Mesangial cell (primary cell): ENCODE measurements around the gene SDHAF3. TPM values are rescaled to one million over a fixed set of nuclear protein-coding genes. Genes with fewer than 3 reads are reported as not detected.

Experiments used
- total RNA-seq: library from RNA; depleted of rRNA; stranded (reverse); fragments of >200 nt; gene quantifications from 2 replicates; pipeline ENCODE4 v1.2.3, GENCODE V29; 2015

The SDHAF3 gene
- total RNA-seq = 8.9 and 21.0 TPM in 2 replicates

GRCh38 chr7:97117372-97118188 is at the start of gene SDHAF3:
TSS of gene SDHAF3 (plus strand) at chr7:97117698. CDS start at chr7:97117724, 26 bp downstream.

Other genes with a start within 250 kb of the SDHAF3 start
- not detected in 2 replicates for gene DLX6, start 112.1 kb upstream of the SDHAF3 start, total RNA-seq
- not detected in 2 replicates for gene DLX5, start 92.9 kb upstream of the SDHAF3 start, total RNA-seq